Esophagus squamous epithelium (tissue), 5 donors: ENCODE data around the gene CTNS. TPM values are rescaled to one million over a fixed set of nuclear protein-coding genes. Genes with fewer than 3 reads are reported as not detected.

Experiments
- DNase-seq: peaks from one replicate; lab custom pipeline; 2025; lab: John Stamatoyannopoulos, UW
- H3K27ac ChIP-seq, 4 donors: fragments of 200-600 bp; sonication (generic); one replicate each; pipeline ENCODE4 v1.5.1; 2016 to 2019; ENCODE audit warnings: mild to moderate bottlenecking in 1 of 4
- H3K27me3 ChIP-seq, 4 donors: fragments of 200-600 bp; sonication (generic); 1 replicate in 3 of 4; 2 replicates in 1 of 4; pipeline versions ENCODE4 v1.5.1 to v1.6.0; 2017 to 2021; ENCODE audit warnings: antibody characterized with exemption in 1 of 4
- H3K36me3 ChIP-seq, 3 donors: fragments of 200-600 bp; sonication (generic); one replicate each; pipeline ENCODE4 v1.5.1; 2016 to 2019
- H3K4me1 ChIP-seq, 3 donors: fragments of 200-600 bp; sonication (generic); one replicate each; pipeline ENCODE4 v1.5.1; 2017 to 2019
- H3K4me3 ChIP-seq, 4 donors: fragments of 200-600 bp; sonication (generic); 1 replicate in 3 of 4; 2 replicates in 1 of 4; pipeline ENCODE4 v1.5.1; 2016 to 2019; ENCODE audit warnings: mild to moderate bottlenecking in 2 of 4, moderate library complexity in 1 of 4
- H3K9me3 ChIP-seq, 3 donors: fragments of 200-600 bp; sonication (generic); one replicate each; pipeline ENCODE4 v1.5.1; 2016 to 2019
- POLR2A ChIP-seq, 4 donors: fragments of 450-650 bp; IDR thresholded peaks; one replicate each; pipeline ENCODE4 v1.6.1; 2017; ENCODE audit warnings: antibody characterized with exemption in 4 of 4, mild to moderate bottlenecking in 4 of 4, moderate library complexity in 3 of 4
- WGBS, 2 donors: methylation state at CpG; one replicate each; pipeline ENCODE4 v1.1.5; 2018; 5-methylcytosine and 5-hydroxymethylcytosine counted together
- intact Hi-C: fragments of 100-400 bp; cut with DNase I; formaldehyde crosslinking; loops from one replicate; pipeline ENCODE4 v1.15.0; 2022
- total RNA-seq, 4 donors: library from RNA; depleted of rRNA; stranded (reverse); fragments of >200 nt; gene quantifications; one replicate each; pipeline ENCODE4 v1.1.0, GENCODE V29; 2016
- TF ChIP-seq, protein P1 (sequence below), 6 experiments: fragments of 450-650 bp in 4 of 6; fragments of 200-600 bp in 2 of 6; sonication (generic) in 2 of 6; IDR thresholded peaks; one replicate each; pipeline ENCODE4 v1.5.1; 2016 to 2019; ENCODE audit warnings: antibody characterized with exemption in 6 of 6, mild to moderate bottlenecking in 4 of 6, moderate library complexity in 4 of 6
- donor health status: DM: yes; HTN: yes; CAD: no.

CTNS gene
- total RNA-seq, 4 donors from 2014 or later: 5.9 to 14.3 (median 9.8) TPM

DNA sequence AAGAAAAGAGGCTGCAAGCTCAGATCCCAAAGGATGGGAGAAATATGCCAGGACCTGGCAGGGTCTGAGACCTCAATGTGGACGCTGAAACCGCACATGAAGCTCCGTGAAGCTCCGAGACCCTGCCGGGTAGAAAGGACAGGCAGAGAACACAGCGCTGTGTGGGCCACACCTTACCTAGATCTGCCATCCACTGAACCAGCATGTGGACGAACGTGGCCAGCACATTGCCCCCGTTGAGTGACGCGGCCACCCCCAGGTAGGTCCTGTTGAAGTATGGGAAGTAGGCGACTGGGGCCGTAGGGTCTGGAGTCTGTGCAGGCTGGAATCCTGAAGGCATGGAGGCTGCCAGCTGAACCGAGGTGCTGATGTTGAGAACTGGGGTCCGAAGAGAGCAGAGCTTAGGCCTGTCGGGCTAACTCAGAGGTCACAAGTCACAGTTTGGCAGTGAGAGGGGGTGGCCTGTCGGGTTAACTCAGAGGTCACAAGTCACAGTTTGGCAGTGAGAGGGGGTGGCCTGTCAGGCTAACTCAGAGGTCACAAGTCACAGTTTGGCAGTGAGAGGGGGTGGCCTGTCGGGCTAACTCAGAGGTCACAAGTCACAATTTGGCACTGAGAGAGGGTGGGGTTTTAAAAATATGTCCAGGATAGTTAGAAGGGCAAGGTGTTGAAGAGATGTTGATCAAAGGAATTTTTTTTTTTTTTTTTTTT is 21.2 kb upstream of the CTNS start:
- 89 to 92% methylated on average over 5 to 15 of the region's 18 CpGs for WGBS, 2 donors
- no peak for DNase-seq
- intact Hi-C loops: no loop called here

DNA sequence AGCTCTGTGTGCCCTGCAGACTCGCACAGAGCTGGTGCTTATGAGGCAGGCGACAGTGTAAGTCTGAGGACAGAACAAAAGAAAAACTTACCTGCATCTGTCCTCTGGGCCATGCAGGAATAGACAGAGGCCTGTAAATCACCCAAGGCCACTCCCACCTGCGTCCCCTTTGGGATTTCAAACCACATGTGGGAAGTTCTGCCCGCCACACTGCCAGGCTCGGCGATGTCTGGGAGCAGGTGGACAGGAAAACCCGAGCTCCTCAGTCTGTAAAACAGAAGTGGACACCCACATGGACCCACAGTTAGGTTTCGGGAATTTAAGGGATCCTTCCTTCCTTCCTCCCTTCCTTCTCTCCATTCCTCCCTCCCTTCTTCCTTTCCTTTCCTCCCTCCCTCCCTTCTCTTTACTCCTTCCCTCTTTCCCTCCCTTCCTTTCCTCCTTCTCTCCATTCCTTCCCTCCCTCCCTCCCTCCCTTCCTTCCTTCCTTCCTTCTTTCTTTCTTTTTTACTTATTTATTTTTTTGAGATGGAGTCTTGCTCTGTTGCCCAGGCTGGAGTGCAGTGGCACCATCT is 15.3 kb upstream of the CTNS start:
- WGBS, 2 donors: 93 to 95% methylated on average over 8 of the region's 8 CpGs
- Histone ChIP-seq H3K27me3 (no peaks in the 10 kb centered on the region), H3K27ac (no peak overlapping the region), H3K9me3 (no peaks in the 10 kb centered on the region), H3K36me3 (peaks cover 19 to 100% (median 43%) of the 10 kb centered on the region in 3 donors), H3K4me3 (no peak overlapping the region), H3K4me1 (no peaks in the 10 kb centered on the region)
- intact Hi-C loops: no loop called here
- no peak for DNase-seq
- TF ChIP-seq, protein P1, sequence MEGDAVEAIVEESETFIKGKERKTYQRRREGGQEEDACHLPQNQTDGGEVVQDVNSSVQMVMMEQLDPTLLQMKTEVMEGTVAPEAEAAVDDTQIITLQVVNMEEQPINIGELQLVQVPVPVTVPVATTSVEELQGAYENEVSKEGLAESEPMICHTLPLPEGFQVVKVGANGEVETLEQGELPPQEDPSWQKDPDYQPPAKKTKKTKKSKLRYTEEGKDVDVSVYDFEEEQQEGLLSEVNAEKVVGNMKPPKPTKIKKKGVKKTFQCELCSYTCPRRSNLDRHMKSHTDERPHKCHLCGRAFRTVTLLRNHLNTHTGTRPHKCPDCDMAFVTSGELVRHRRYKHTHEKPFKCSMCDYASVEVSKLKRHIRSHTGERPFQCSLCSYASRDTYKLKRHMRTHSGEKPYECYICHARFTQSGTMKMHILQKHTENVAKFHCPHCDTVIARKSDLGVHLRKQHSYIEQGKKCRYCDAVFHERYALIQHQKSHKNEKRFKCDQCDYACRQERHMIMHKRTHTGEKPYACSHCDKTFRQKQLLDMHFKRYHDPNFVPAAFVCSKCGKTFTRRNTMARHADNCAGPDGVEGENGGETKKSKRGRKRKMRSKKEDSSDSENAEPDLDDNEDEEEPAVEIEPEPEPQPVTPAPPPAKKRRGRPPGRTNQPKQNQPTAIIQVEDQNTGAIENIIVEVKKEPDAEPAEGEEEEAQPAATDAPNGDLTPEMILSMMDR (IDR thresholded peaks at IDR 0.05): no peak
- TF ChIP-seq POLR2A (IDR thresholded peaks at IDR 0.05): no peak

More for the DNA sequence above, 21.2 kb upstream of the CTNS start:
- no peak overlapping the region for H3K27ac ChIP-seq
- no peak overlapping the region for H3K4me3 ChIP-seq
- no peaks in the 10 kb centered on the region for H3K4me1 ChIP-seq
- H3K27me3 ChIP-seq: no peaks in the 10 kb centered on the region
- TF ChIP-seq, protein P1 (IDR thresholded peaks at IDR 0.05): no peak
- no peak for TF ChIP-seq POLR2A (IDR thresholded peaks at IDR 0.05)
- H3K36me3 ChIP-seq: peaks cover 8 to 100% (median 21%) of the 10 kb centered on the region in 3 donors
- H3K9me3 ChIP-seq: no peaks in the 10 kb centered on the region

DNA sequence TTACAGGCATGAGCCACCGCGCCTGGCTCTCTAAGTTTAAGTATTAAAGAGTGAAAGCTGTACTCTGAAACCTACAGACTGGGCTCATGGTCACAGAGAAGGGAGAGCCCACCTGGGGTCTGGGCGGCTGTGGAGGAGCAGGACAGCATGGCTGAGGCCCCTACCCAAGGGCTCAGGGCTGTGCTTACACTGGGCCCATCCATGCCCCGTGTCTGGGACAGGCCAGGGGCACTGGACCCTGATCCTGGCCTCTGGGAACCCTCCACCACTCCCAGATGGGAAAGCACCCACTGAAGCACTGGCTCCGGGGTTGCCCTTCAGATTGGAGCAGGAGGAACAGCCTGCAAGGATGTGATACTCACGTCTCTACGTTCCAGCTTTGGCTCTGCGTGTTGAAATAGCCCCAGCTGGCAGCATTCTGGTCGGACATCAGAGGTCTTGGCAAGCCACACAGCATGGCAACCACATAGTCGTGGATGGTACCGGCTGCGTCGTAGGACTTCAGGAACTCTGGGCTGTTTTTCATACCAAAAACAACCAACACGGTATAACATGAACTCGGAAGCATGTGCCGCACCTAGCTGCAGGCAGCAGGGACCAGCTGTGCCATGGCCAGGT is 13.5 kb upstream of the CTNS start:
- intact Hi-C loops: no loop called here
- TF ChIP-seq, protein P1 (IDR thresholded peaks at IDR 0.05): no peak
- TF ChIP-seq POLR2A (IDR thresholded peaks at IDR 0.05): no peak

DNA sequence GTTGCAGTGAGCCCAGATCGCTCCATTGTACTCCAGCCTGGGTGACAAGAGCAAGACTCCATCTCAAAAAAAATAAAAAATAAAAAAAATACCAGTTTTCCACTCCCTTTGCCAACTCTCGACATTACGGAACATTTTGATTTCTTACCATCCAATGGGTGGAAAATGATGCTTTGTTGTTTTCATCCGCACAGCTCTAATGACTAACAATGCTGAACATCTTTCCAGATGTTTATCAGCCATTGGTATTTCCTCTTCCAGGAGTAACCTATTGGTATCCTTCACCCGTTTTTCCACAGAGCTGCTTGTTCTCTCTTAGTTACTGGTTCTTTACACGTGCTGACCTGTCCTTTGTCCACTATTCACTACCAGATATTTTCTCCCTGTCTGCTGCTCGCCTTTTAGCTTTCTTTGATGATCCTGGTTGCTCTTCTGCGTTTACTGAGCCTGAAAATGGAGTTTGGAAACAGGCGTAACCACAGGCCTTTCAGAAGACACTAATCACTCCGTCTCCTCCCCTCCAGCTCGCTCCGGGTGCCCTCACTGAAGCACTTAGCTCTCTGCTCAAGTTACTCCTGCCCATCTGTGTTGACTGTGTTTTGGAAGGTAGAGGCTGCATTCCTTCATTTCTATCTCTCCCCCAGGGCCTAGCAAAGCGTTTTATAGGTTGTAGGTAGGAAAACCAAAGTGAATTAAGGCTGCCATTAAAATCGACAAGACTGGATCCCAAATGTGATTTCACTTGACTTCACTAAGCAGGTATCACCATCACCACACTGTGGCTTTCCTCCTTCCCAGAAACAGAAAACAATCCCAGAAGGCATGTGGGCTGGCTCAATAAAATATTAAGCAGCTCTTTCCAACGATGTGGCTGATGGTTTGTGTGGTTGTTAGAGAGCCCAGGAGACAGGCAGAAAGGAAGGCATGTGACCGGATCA is 9.5 kb upstream of the CTNS start:
- Histone ChIP-seq H3K27me3 (no peaks in the 10 kb centered on the region), H3K4me3 (no peak overlapping the region), H3K4me1 (no peaks in the 10 kb centered on the region), H3K27ac (no peak overlapping the region), H3K36me3 (peaks cover 15 to 97% (median 24%) of the 10 kb centered on the region in 3 donors), H3K9me3 (no peaks in the 10 kb centered on the region)
- DNase-seq: no peak
- intact Hi-C loops: no loop called here
- TF ChIP-seq, protein P1 (IDR thresholded peaks at IDR 0.05): no peak
- TF ChIP-seq POLR2A (IDR thresholded peaks at IDR 0.05): no peak
- 83 to 85% methylated on average over 16 of the region's 16 CpGs for WGBS, 2 donors

More for the DNA sequence above, 13.5 kb upstream of the CTNS start:
- H3K36me3 ChIP-seq: peaks cover 19 to 100% (median 43%) of the 10 kb centered on the region in 3 donors
- no peak overlapping the region for H3K4me3 ChIP-seq
- H3K4me1 ChIP-seq: no peaks in the 10 kb centered on the region
- 100% methylated on average over 2 of the region's 16 CpGs for WGBS, 2 donors
- H3K27me3 ChIP-seq: no peaks in the 10 kb centered on the region
- DNase-seq: no peak
- H3K27ac ChIP-seq: no peak overlapping the region
- no peaks in the 10 kb centered on the region for H3K9me3 ChIP-seq
